Endothelial cell of umbilical vein (primary cell): ENCODE measurements around the gene MEF2D. TPM values are rescaled to one million over a fixed set of nuclear protein-coding genes. Genes with fewer than 3 reads are reported as not detected.

Experiments
- BruUV-seq: library from RNA; stranded (reverse); fragments of 400-500 nt; replicated peaks from 2 replicates; lab custom pipeline; 2021; lab: Mats Ljungman, UMichigan
- CTCF ChIA-PET: fragments of 300-600, 350-600 bp; sonication (Branson Sonifier 250); formaldehyde crosslinking; loops from one replicate; lab custom pipeline; 2021; ENCODE audit warnings: antibody characterized with exemption, inconsistent platforms; lab: Charles Lee
- POLR2A ChIA-PET: fragments of 300-600, 350-600 bp; sonication (Branson Sonifier 250); formaldehyde crosslinking; loops from one replicate; lab custom pipeline; 2021; ENCODE audit warnings: antibody characterized with exemption, inconsistent platforms; lab: Charles Lee
- DNase-seq: peaks from one replicate; pipeline ENCODE4 v3.0.0-alpha.2; 2011; ENCODE audit warnings: low read depth, low spot score
- FAIRE-seq: peaks from 2 replicates; lab custom pipeline; 2011; peaks lifted over from hg19 to GRCh38; lab: Jason Lieb, UNC
- H2AFZ ChIP-seq: 2 replicates; pipeline ENCODE4 v1.6.0; 2012; ENCODE audit warnings: low read depth, low read length, control low read depth, inconsistent platforms
- H3K27ac ChIP-seq: 2 replicates; pipeline ENCODE4 v1.5.1; 2011; ENCODE audit warnings: low read depth, mild to moderate bottlenecking, control low read depth, low read length, moderate library complexity; ENCODE audit not compliant: insufficient read depth
- H3K27me3 ChIP-seq, 2 experiments: 2 replicates each; pipeline versions ENCODE4 v1.6.0 to v1.6.1; 2011; ENCODE audit warnings: low read length in 2 of 2, mixed read lengths in 1 of 2; ENCODE audit not compliant: control insufficient read depth in 2 of 2, insufficient read depth in 2 of 2
- H3K36me3 ChIP-seq, 2 experiments: 2 replicates in 1 of 2; 3 replicates in 1 of 2; pipeline ENCODE4 v1.5.1; 2011; ENCODE audit warnings: low read length in 2 of 2, mild to moderate bottlenecking in 1 of 2, moderate library complexity in 1 of 2; ENCODE audit not compliant: control insufficient read depth in 2 of 2, insufficient read depth in 2 of 2; ENCODE audit errors: extremely low read depth in 1 of 2
- H3K4me1 ChIP-seq: 3 replicates; pipeline ENCODE4 v1.5.1; 2011; ENCODE audit warnings: mild to moderate bottlenecking, low read length; ENCODE audit not compliant: control insufficient read depth, insufficient read depth; ENCODE audit errors: extremely low read depth
- H3K4me2 ChIP-seq: 2 replicates; pipeline ENCODE4 v1.6.1; 2011; ENCODE audit warnings: low read length, control low read depth, mixed read lengths; ENCODE audit not compliant: insufficient read depth
- H3K4me3 ChIP-seq, 3 experiments: fragments of 200-600 bp in 1 of 3; sonication (generic), shearing (Covaris generic) in 1 of 3; replicated peaks in 1 of 3; 2 replicates each; pipeline ENCODE4 v1.5.1; 2011 to 2016; ENCODE audit warnings: control low read depth in 3 of 3, low read length in 3 of 3, mild to moderate bottlenecking in 2 of 3, inconsistent platforms in 1 of 3, low read depth in 1 of 3, moderate library complexity in 1 of 3; ENCODE audit not compliant: insufficient read depth in 1 of 3
- H3K79me2 ChIP-seq: 2 replicates; pipeline ENCODE4 v1.6.0; 2012; ENCODE audit warnings: low read length, inconsistent platforms; ENCODE audit not compliant: control insufficient read depth, insufficient read depth
- H3K9ac ChIP-seq: replicated peaks from 2 replicates; pipeline ENCODE3; 2011; ENCODE audit warnings: low read length, control low read depth; ENCODE audit not compliant: insufficient read depth; ENCODE audit errors: extremely low read depth
- H3K9me1 ChIP-seq: replicated peaks from 3 replicates; pipeline ENCODE4 v1.6.0; 2011; ENCODE audit warnings: mild to moderate bottlenecking, low read length; ENCODE audit not compliant: control insufficient read depth, insufficient read depth; ENCODE audit errors: extremely low read depth
- H3K9me3 ChIP-seq: replicated peaks from 2 replicates; pipeline ENCODE4 v1.5.1; 2012; ENCODE audit warnings: low read length, inconsistent platforms; ENCODE audit not compliant: control insufficient read depth, insufficient read depth
- H4K20me1 ChIP-seq: replicated peaks from 2 replicates; pipeline ENCODE3; 2011; ENCODE audit warnings: mild to moderate bottlenecking, low read length; ENCODE audit not compliant: control insufficient read depth, insufficient read depth; ENCODE audit errors: extremely low read depth
- CTCF ChIP-seq, 2 donors: IDR thresholded peaks; 1 replicate in 1 of 2; 2 replicates in 1 of 2; pipeline ENCODE4 v1.5.1; 2011; ENCODE audit warnings: low read length in 2 of 2, mild to moderate bottlenecking in 2 of 2, moderate library complexity in 2 of 2, control low read depth in 1 of 2, inconsistent platforms in 1 of 2, low read depth in 1 of 2; ENCODE audit not compliant: insufficient read depth in 1 of 2; ENCODE audit errors: extremely low read depth in 1 of 2
- EZH2 ChIP-seq: IDR thresholded peaks from 2 replicates; pipeline ENCODE4 v1.6.1; 2012; ENCODE audit warnings: borderline replicate concordance, low read depth, mild to moderate bottlenecking, moderate library complexity, low read length, inconsistent platforms; ENCODE audit not compliant: severe bottlenecking
- FOS ChIP-seq: IDR thresholded peaks from 2 replicates; pipeline ENCODE4 v1.6.1; 2011; ENCODE audit warnings: mild to moderate bottlenecking, low read length, moderate library complexity, borderline replicate concordance; ENCODE audit not compliant: insufficient read depth
- GATA2 ChIP-seq: IDR thresholded peaks from 2 replicates; pipeline ENCODE4 v1.7.0; 2011; ENCODE audit warnings: low read depth, mild to moderate bottlenecking, moderate library complexity, mixed read lengths, low read length; ENCODE audit not compliant: insufficient read length, insufficient read depth
- JUN ChIP-seq: IDR thresholded peaks from 2 replicates; pipeline ENCODE4 v1.6.1; 2011; ENCODE audit warnings: borderline replicate concordance, low read depth; ENCODE audit not compliant: insufficient read length, insufficient read depth
- MAX ChIP-seq: IDR thresholded peaks from 2 replicates; pipeline ENCODE4 v1.6.1; 2011; ENCODE audit not compliant: insufficient read depth, insufficient read length
- MYC ChIP-seq: IDR thresholded peaks from one replicate; pipeline ENCODE4 v1.6.1; 2011; ENCODE audit warnings: mild to moderate bottlenecking, low read depth, low read length
- POLR2A ChIP-seq: IDR thresholded peaks from 2 replicates; pipeline ENCODE4 v1.6.1; 2012; ENCODE audit warnings: low read depth, mild to moderate bottlenecking, control low read depth, low read length
- POLR2AphosphoS5 ChIP-seq: IDR thresholded peaks from 2 replicates; pipeline ENCODE4 v1.6.1; 2012; ENCODE audit warnings: low read depth, mild to moderate bottlenecking, control low read depth, low read length, moderate library complexity; ENCODE audit not compliant: insufficient read depth
- dilution Hi-C: fragments of 300-500 bp; cut with MboI; formaldehyde crosslinking; loops from one replicate; pipeline ENCODE4 v1.15.0; 2019; ENCODE audit warnings: low sequenced_read_pairs; ENCODE audit not compliant: extremely low pct_ligation_motif_present
- intact Hi-C: fragments of 100-400 bp; cut with micrococcal nuclease; formaldehyde crosslinking; loops from one replicate; pipeline ENCODE4 v1.10.0; 2022
- polyA plus RNA-seq, 4 experiments: library from polyadenylated mRNA; depleted of rRNA in 3 of 4; stranded (reverse) in 3 of 4; unstranded in 1 of 4; fragments of >200 nt; gene quantifications; 2 replicates each; pipeline versions ENCODE4 v1.2.1 to v1.2.3, GENCODE V29; 2011 to 2012; ENCODE audit warnings: missing spikeins in 1 of 4
- total RNA-seq: library from RNA; stranded (reverse); gene quantifications from 2 replicates; pipeline ENCODE4 v1.2.3, GENCODE V29; 2021

The MEF2D gene
- total and polyA plus RNA-seq, 2 donors (not counting 3 experiments of a cell fraction or from before 2014, with no cell fraction given) = 45.4 to 52.2 TPM

GRCh38 chr1:156492013-156492590 lies 8.5 kb downstream of the MEF2D start:
- Histone ChIP-seq H3K4me1 (peaks cover 36% of the 10 kb centered on the region), H3K4me3 (no peak overlapping the region), H3K4me2 (no peak overlapping the region), H3K27ac (no peak overlapping the region), H4K20me1 (no peaks in the 10 kb centered on the region), H3K79me2 (peaks cover 98% of the 10 kb centered on the region), H3K36me3 (peaks cover 0 to 7% of the 10 kb centered on the region in 2 experiments), H2AFZ (no peak overlapping the region), H3K9me1 (no peaks in the 10 kb centered on the region), H3K9me3 (no peaks in the 10 kb centered on the region), H3K9ac (no peak overlapping the region), H3K27me3 (no peaks in the 10 kb centered on the region)
- DNase-seq (no peak), FAIRE-seq (no peak)
- POLR2A ChIA-PET = interaction anchor here (1.1 kb wide), 1 partner anchor 22 kb away, joined by 3 read pairs; no protein-coding TSS in a partner anchor
- CTCF ChIA-PET = interaction anchor here (1.0 to 9.6 kb wide), 4 partner anchors 9 to 106 kb away, joined by 3 to 119 read pairs (median 8); no protein-coding TSS in a partner anchor
- no TSS peak for BruUV-seq
- TF ChIP-seq GATA2 = no peak
- no peak for TF ChIP-seq FOS
- no peak for TF ChIP-seq MAX
- no peak for TF ChIP-seq JUN
- TF ChIP-seq EZH2 = no peak
- TF ChIP-seq POLR2A = no peak
- no peak for TF ChIP-seq CTCF (IDR thresholded peaks at IDR 0.05; ENCODE audit: extremely low read depth in 1 of 2, insufficient read depth in 1 of 2, low read depth in 1 of 2, low read length in 2 of 2)
- TF ChIP-seq POLR2AphosphoS5 = no peak
- TF ChIP-seq MYC = no peak
- dilution Hi-C loops = no loop called here
- intact Hi-C loops = no loop called here
